NCI-H524 treated with DMSO at 0.1 percent for 48 hours (cell line): ENCODE measurements around the gene ADAMTS17.

Experiments
- DNase-seq: peaks from one replicate; lab custom pipeline; 2025; lab: John Stamatoyannopoulos, UW

Gene ADAMTS17

GRCh38 chr15:100198442-100198841 is 143.3 kb downstream of the ADAMTS17 start:
- DNase-seq = no peak

DNA sequence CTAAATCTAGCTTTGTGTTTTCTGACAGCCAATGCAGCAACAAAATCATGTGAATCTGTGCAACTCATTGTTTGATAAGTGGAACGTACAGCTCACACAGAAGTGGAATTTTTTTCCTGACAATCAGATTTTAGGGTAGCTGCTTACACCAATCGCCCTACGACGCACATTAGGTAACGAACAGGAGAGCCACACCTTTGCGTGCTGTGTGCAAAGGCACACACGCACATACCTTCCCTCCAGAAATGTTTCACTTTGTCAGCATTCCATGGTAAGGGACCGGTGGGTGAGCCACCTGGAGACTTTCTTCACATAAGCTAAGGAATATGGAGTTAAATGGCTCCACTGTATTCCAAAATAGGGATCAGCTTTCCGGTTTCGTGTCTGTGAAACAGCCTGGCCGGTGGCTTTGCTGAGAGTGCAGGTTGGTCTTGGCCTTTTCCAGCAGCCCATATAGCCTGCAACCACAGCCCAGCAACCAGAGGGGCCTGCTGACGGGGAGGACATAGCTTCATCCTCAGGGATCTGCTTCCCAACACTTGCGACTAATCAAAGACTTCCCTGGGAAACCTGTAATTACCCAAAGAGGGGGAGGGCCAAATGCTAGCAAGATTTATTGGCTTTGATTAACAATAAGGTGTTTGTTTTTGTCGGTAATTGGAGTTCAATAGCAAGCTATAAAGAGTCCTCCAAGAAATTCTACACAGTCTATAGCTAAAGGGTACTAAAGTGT is 145.3 kb downstream of the ADAMTS17 start:
- no peak for DNase-seq

DNA sequence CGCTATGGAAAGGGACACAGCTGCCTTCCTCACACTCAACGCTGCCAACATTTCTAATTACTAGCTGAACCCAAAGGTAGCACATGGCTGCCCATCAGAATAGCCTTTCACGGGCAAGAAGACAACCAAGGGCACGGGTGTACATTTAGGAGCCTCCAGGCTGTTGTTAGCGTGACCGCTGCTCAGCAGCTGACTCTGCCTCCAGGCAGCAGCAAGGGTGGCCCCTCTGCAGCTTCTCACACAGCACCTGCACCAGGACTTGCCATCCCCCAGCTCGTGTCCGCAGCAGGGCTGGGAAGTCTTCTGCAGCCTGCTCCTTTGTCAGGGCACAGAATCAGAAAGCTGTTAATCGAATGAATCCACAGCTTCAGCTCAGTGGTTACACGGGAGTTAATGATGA is 146.8 kb downstream of the ADAMTS17 start:
- DNase-seq = no peak

- DNase-seq = no peak
Observed at GRCh38 chr15:100193277-100193860, 148.4 kb downstream of the ADAMTS17 start.

- DNase-seq = no peak
Observed at GRCh38 chr15:100192097-100193080, 149.4 kb downstream of the ADAMTS17 start.

GRCh38 chr15:100191161-100191560 is 150.6 kb downstream of the ADAMTS17 start:
- DNase-seq = no peak

DNA sequence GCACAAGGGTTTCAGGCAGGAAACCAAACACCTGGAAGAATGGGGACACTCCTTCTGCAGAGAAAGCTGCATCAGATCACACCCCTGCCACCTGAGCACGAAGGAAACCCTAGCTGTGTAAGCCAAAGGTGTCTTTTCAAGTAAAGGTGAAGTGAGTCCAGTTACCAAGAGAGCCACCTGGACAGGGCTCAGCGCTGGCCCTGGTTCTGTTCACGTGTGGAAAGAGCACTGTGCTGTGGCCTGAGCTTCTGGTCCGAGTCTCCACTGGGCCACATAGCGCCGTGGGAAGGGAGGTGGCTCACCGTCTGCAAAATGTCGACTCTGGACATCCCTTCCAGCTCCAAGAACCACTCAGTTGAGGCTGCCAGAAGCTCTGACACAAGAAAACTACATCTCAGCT is 151.1 kb downstream of the ADAMTS17 start:
- no peak for DNase-seq

GRCh38 chr15:100189849-100190248 is 151.9 kb downstream of the ADAMTS17 start:
- DNase-seq = no peak

- no peak for DNase-seq
Observed at GRCh38 chr15:100189319-100189718, 152.5 kb downstream of the ADAMTS17 start.

- DNase-seq = no peak
Observed at GRCh38 chr15:100187677-100188076, 154.1 kb downstream of the ADAMTS17 start.

DNA sequence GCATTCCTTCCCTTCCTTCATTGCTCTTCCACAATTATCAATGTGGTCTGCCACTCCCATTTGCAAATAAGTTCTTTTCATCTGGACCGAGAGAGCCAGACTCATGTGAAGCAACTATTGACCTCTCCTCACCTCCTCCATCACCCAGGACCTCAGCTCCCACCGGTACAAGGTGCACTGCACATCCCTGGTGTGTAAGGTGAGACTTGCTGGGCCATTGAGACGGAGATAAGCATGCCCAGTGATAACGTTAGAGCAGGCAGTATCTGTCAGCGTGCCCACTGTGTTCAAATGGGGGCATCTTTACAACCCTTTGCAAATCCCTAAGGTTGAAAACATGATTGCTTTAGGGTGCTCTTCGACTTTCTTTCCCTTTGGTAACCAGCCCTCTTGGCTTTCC is 154.8 kb downstream of the ADAMTS17 start:
- no peak for DNase-seq

GRCh38 chr15:100186366-100186765 is 155.4 kb downstream of the ADAMTS17 start:
- no peak for DNase-seq

- DNase-seq = no peak
Observed at GRCh38 chr15:100183921-100184495, 157.8 kb downstream of the ADAMTS17 start.

GRCh38 chr15:100180921-100181320 is 160.9 kb downstream of the ADAMTS17 start:
- no peak for DNase-seq

GRCh38 chr15:100175406-100176114 is 166.2 kb downstream of the ADAMTS17 start:
- no peak for DNase-seq

DNA sequence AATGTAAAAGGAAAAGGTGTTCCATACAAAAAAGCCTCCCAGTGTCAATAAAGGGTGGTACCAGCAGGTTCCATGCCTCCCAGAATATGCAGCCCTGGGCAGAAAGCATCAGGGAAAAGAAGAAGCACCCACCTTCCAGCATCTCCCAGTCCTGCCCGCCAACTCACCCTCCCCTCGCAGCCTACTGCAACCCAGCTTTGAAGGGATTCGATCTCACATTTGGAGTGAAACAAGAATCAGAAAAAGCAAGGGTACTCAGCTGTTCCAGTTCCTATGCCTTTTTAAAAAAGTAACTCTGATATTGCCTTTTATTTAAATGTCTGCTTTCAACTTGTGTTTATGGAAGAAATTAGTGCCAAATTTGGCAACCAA is 166.9 kb downstream of the ADAMTS17 start:
- DNase-seq = no peak

DNA sequence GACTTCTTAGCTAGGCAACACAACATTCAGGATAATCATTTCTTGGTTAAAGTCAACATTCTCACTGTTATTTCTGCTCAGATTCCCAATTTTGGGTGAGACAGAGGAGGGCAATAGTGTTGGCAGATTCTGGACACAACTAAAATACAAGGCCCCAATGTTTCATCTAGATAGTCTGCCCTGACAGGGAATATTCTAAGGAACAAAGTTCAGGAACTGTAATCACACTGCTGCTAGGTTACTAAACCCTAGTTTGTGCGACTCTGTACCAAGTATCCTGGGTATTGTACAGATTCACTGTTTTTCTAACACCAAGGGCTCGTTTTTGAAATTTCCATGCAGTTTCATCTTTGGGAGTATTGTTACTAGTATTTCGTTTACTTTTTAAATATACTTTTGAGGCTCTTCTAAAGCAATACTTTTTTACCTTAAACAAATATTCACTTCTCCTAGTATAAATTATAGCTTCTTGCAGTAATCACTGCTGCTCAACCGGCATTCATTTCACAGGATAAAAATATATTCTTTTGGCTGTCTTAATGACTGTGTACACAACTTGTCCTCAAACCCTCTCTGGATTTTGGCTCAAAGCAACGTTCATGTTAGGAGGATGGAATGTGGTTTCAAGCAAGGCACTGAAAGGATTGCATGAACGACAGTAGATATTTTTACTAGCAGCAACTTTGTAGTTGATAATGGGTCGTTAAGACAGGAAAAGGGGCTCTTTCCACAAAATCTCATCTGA is 167.4 kb downstream of the ADAMTS17 start:
- DNase-seq = no peak

- DNase-seq = no peak
Observed at GRCh38 chr15:100172356-100173024, 169.3 kb downstream of the ADAMTS17 start.

DNA sequence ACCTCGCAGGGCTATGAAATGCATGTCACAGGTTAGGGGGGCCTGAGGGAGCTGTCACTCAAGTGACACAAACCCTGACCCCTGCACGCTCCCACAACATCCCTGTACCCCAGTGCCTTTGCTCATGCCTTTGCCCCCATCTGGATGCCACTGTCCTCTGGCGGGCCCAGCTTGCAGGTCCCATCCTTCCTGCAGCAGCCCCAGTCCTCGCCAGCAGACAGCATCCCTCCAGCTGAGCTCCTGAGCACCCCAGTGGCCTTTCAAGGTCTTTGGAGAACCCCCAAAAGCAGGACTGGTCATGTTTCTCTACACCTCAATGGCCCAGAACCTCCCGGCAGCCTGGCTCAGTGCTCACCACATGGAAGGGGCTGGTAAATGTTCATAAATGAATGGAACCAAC is 170.4 kb downstream of the ADAMTS17 start:
- no peak for DNase-seq
